Thoracic aorta endothelial cell (primary cell): Measurements from ENCODE around the gene SLAMF6. TPM values are rescaled to one million over a fixed set of nuclear protein-coding genes. Genes with fewer than 3 reads are reported as not detected.

Experiments
- total RNA-seq: library from RNA; depleted of rRNA; stranded (reverse); fragments of >200 nt; gene quantifications from 2 replicates; pipeline ENCODE4 v1.2.3, GENCODE V29; 2012

The SLAMF6 gene
- total RNA-seq, result not detected in 2 replicates

GRCh38 chr1:160522622-160523345 lies at the start of gene SLAMF6:
SLAMF6 (minus strand) TSS chr1:160523255; CDS start chr1:160523192, 63 bp downstream.

Other genes starting within 250 kb of the SLAMF6 start
- gene PEX19, start 238.1 kb downstream of the SLAMF6 start, total RNA-seq, result 26.6 and 33.9 TPM in 2 replicates
- 236 and 290 TPM in 2 replicates for gene COPA, start 180.0 kb downstream of the SLAMF6 start, total RNA-seq
- 87.2 and 101 TPM in 2 replicates for gene NCSTN, start 179.9 kb downstream of the SLAMF6 start, total RNA-seq
- gene NHLH1, start 156.2 kb downstream of the SLAMF6 start, total RNA-seq, result 0.13 TPM in 1 of 2 replicates, not detected in the other
- gene VANGL2, start 122.7 kb downstream of the SLAMF6 start, total RNA-seq, result not detected in 2 replicates
- gene CD84, start 56.2 kb upstream of the SLAMF6 start, total RNA-seq, result not detected in 2 replicates
- not detected in 2 replicates for gene SLAMF1, start 123.8 kb upstream of the SLAMF6 start, total RNA-seq
- not detected in 2 replicates for gene CD48, start 188.6 kb upstream of the SLAMF6 start, total RNA-seq
- not detected in 2 replicates for gene SLAMF7, start 216.0 kb upstream of the SLAMF6 start, total RNA-seq